ENCODE results near the gene HAPSTR1. TPM values are rescaled to one million over a fixed set of nuclear protein-coding genes. Genes with fewer than 3 reads are reported as not detected.

Gene HAPSTR1
- total and polyA plus RNA-seq, 4 donors = 14.0 to 67.5 (median 42.3) TPM

DNA sequence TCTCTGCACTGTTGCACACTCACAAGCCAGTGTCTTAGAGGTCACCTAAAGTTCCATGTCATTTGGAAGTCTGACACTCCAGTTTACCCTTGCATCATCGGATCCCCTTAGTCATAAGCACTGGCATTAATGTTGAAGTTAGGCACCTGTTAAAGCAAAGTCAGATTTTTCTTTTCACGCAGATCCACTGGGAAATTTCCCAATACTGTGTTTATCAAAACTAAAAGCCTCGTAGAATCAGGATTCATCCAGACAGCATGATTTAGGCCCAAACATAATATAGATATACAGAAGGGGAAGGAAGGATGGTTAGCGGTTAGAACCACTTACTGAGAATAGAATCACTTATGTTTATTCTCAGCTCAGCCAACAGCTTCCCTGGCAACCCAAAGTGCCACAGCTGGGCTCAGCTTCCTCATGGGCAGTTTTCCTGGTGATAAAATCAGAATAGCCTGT is 30.1 kb upstream of the HAPSTR1 start:
- no peak overlapping the region for H3K4me3 ChIP-seq (ENCODE audit: low read length in 2 of 2)
- no peaks in the 10 kb centered on the region for H3K36me3 ChIP-seq (ENCODE audit: control insufficient read depth in 1 of 2, insufficient read depth in 2 of 2, low read length in 1 of 2)
- WGBS, 2 donors = 14 to 18% methylated on average over 4 of the region's 4 CpGs
- H3K27me3 ChIP-seq (ENCODE audit: control insufficient read depth in 1 of 2, insufficient read depth in 2 of 2, low read length in 1 of 2) = no peaks in the 10 kb centered on the region
- H3K9me3 ChIP-seq (ENCODE audit: control insufficient read depth, low read length) = no peaks in the 10 kb centered on the region
- no peak for ATAC-seq (ENCODE audit: low FRiP score)
- intact Hi-C loops (cut with DNase I) = no loop called here
- peak in 1 of 2 donors; percentile 63 for DNase-seq
- H3K4me1 ChIP-seq (ENCODE audit: control insufficient read depth in 1 of 2, insufficient read depth in 2 of 2, low read length in 2 of 2) = peaks cover 2 to 6% of the 10 kb centered on the region in 2 donors
- H3K27ac ChIP-seq (ENCODE audit: low read depth in 1 of 2, low read length in 2 of 2) = peak overlapping the region in 1 of 2 donors; percentile 24

DNA sequence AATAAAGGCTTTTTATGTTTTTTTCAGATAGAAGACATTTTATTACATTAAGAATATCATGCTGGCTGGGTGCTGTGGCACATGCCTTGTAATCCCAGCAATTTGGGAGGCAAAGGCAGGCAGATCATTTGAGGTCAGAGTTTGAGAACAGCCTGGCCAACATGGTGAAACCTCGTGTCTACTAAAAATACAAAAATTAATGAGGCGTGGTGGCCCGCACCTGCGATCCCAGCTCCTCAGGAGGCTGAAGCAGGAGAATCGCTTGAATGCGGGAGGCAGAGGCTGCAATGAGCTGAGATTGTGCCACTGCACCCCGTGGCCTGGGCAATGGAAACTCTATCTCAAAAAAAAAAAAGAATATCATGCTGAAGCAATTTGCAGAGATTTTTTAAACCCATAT is 29.1 kb upstream of the HAPSTR1 start:
- no peak overlapping the region for H3K27ac ChIP-seq (ENCODE audit: low read depth in 1 of 2, low read length in 2 of 2)
- ATAC-seq (ENCODE audit: low FRiP score) = no peak
- no peak for DNase-seq
- no peaks in the 10 kb centered on the region for H3K9me3 ChIP-seq (ENCODE audit: control insufficient read depth, low read length)
- no peaks in the 10 kb centered on the region for H3K36me3 ChIP-seq (ENCODE audit: control insufficient read depth in 1 of 2, insufficient read depth in 2 of 2, low read length in 1 of 2)
- WGBS, 2 donors = 84 to 85% methylated on average over 7 of the region's 7 CpGs
- intact Hi-C loops (cut with DNase I) = no loop called here
- H3K27me3 ChIP-seq (ENCODE audit: control insufficient read depth in 1 of 2, insufficient read depth in 2 of 2, low read length in 1 of 2) = no peaks in the 10 kb centered on the region
- H3K4me3 ChIP-seq (ENCODE audit: low read length in 2 of 2) = no peak overlapping the region
- peaks cover 2 to 6% of the 10 kb centered on the region in 2 donors for H3K4me1 ChIP-seq (ENCODE audit: control insufficient read depth in 1 of 2, insufficient read depth in 2 of 2, low read length in 2 of 2)

DNA sequence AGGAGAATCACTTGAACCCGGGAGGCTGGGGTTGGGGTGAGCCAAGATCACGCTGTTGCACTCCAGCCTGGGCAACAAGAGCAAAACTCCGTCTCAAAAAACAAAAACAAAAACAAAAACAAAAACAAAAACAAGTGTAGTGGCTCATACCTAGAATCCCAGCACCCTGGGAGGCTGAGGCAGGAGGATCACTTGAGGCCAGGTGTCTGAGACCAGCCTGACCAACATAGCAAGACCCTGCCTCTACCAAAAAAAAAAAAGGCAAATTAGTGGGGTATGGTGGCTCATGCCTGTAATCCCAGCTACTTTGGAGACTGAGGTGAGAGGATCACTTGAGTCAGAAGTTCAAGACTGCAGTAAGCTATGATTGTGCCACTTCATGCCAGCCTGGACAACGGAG is 26.4 kb upstream of the HAPSTR1 start:
- no peak for ATAC-seq (ENCODE audit: low FRiP score)
- intact Hi-C loops (cut with DNase I) = no loop called here
- Histone ChIP-seq H3K36me3 (ENCODE audit: control insufficient read depth in 1 of 2, insufficient read depth in 2 of 2, low read length in 1 of 2) (no peaks in the 10 kb centered on the region), H3K27me3 (ENCODE audit: control insufficient read depth in 1 of 2, insufficient read depth in 2 of 2, low read length in 1 of 2) (no peaks in the 10 kb centered on the region), H3K27ac (ENCODE audit: low read depth in 1 of 2, low read length in 2 of 2) (no peak overlapping the region), H3K4me3 (ENCODE audit: low read length in 2 of 2) (no peak overlapping the region), H3K4me1 (ENCODE audit: control insufficient read depth in 1 of 2, insufficient read depth in 2 of 2, low read length in 2 of 2) (peaks cover 2 to 6% of the 10 kb centered on the region in 2 donors), H3K9me3 (ENCODE audit: control insufficient read depth, low read length) (no peaks in the 10 kb centered on the region)
- 86 to 96% methylated on average over 4 of the region's 4 CpGs for WGBS, 2 donors
- no peak for DNase-seq

DNA sequence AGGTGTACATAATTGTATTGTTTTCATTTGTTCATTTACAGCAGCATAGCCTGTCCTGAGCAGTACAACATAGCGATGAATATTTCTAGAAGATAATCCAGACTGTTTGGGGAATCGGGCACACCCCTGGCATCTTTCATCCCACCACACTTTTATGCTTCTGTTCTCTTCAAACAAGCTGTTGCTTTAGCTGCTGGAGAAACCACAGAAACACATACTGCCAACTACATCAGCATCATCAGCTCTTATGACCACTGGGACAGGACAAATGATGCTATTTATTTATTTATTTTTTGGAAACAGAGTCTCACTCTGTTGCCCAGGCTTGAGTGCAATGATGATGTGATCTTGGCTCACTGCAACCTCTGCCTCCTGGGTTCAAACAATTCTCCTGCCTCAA is 22.6 kb upstream of the HAPSTR1 start:
- Histone ChIP-seq H3K4me3 (ENCODE audit: low read length in 2 of 2) (no peak overlapping the region), H3K27ac (ENCODE audit: low read depth in 1 of 2, low read length in 2 of 2) (no peak overlapping the region), H3K9me3 (ENCODE audit: control insufficient read depth, low read length) (no peaks in the 10 kb centered on the region), H3K4me1 (ENCODE audit: control insufficient read depth in 1 of 2, insufficient read depth in 2 of 2, low read length in 2 of 2) (no peaks in the 10 kb centered on the region), H3K27me3 (ENCODE audit: control insufficient read depth in 1 of 2, insufficient read depth in 2 of 2, low read length in 1 of 2) (no peaks in the 10 kb centered on the region), H3K36me3 (ENCODE audit: control insufficient read depth in 1 of 2, insufficient read depth in 2 of 2, low read length in 1 of 2) (no peaks in the 10 kb centered on the region)
- ATAC-seq (ENCODE audit: low FRiP score) (no peak), DNase-seq (no peak)
- WGBS, 2 donors = 93 to 100% methylated on average over 2 of the region's 2 CpGs
- intact Hi-C loops (cut with DNase I) = no loop called here

DNA sequence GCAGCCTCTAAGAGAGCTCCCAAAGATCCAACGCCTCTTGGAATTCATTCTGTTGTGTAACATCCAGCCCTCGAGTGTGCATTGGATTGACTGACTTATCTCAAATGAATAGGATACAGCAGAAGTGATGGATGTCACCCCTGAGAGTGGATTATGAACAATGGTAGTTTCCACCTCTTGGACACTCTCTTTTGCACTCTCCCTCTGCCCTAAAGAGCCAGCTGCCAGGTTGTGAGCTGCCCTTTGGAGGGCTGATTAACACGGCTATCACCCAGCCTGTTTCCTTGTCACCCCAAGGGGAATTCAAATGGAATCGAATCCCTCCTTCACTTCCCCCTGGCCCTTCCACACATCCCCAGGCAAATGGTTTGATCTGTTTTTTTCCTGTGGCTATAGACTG is 21.2 kb upstream of the HAPSTR1 start:
- ATAC-seq (ENCODE audit: low FRiP score) = no peak
- peak in 1 of 2 donors; percentile 6 for DNase-seq
- Histone ChIP-seq H3K4me3 (ENCODE audit: low read length in 2 of 2) (no peak overlapping the region), H3K36me3 (ENCODE audit: control insufficient read depth in 1 of 2, insufficient read depth in 2 of 2, low read length in 1 of 2) (no peaks in the 10 kb centered on the region), H3K27me3 (ENCODE audit: control insufficient read depth in 1 of 2, insufficient read depth in 2 of 2, low read length in 1 of 2) (no peaks in the 10 kb centered on the region), H3K4me1 (ENCODE audit: control insufficient read depth in 1 of 2, insufficient read depth in 2 of 2, low read length in 2 of 2) (no peaks in the 10 kb centered on the region), H3K9me3 (ENCODE audit: control insufficient read depth, low read length) (no peaks in the 10 kb centered on the region), H3K27ac (ENCODE audit: low read depth in 1 of 2, low read length in 2 of 2) (no peak overlapping the region)
- intact Hi-C loops (cut with DNase I) = no loop called here
- 55 to 60% methylated on average over 4 of the region's 4 CpGs for WGBS, 2 donors

DNA sequence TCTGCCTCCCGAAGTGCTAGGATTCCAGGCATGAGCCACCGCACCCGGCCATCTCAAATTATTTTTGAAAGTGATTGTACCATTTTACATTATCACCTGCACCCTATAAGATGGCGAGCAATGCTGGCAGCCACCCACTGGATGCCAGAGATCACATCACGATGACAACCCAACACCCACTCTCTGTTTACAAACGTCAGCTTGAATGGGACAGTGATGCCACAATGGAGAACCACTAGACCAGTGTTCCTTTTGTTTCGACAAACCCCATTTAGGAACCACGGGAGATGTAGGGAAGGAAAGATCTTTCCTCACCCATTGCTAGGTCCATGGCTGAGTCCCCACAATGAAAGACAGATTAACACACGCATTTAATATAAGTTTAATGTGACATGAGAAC is 20.1 kb upstream of the HAPSTR1 start:
- no peak for ATAC-seq (ENCODE audit: low FRiP score)
- no peaks in the 10 kb centered on the region for H3K36me3 ChIP-seq (ENCODE audit: control insufficient read depth in 1 of 2, insufficient read depth in 2 of 2, low read length in 1 of 2)
- intact Hi-C loops (cut with DNase I) = no loop called here
- no peaks in the 10 kb centered on the region for H3K27me3 ChIP-seq (ENCODE audit: control insufficient read depth in 1 of 2, insufficient read depth in 2 of 2, low read length in 1 of 2)
- H3K9me3 ChIP-seq (ENCODE audit: control insufficient read depth, low read length) = no peaks in the 10 kb centered on the region
- no peak overlapping the region for H3K4me3 ChIP-seq (ENCODE audit: low read length in 2 of 2)
- DNase-seq = no peak
- no peak overlapping the region for H3K27ac ChIP-seq (ENCODE audit: low read depth in 1 of 2, low read length in 2 of 2)
- 86% methylated on average over 9 of the region's 9 CpGs for WGBS, 2 donors
- H3K4me1 ChIP-seq (ENCODE audit: control insufficient read depth in 1 of 2, insufficient read depth in 2 of 2, low read length in 2 of 2) = no peaks in the 10 kb centered on the region

DNA sequence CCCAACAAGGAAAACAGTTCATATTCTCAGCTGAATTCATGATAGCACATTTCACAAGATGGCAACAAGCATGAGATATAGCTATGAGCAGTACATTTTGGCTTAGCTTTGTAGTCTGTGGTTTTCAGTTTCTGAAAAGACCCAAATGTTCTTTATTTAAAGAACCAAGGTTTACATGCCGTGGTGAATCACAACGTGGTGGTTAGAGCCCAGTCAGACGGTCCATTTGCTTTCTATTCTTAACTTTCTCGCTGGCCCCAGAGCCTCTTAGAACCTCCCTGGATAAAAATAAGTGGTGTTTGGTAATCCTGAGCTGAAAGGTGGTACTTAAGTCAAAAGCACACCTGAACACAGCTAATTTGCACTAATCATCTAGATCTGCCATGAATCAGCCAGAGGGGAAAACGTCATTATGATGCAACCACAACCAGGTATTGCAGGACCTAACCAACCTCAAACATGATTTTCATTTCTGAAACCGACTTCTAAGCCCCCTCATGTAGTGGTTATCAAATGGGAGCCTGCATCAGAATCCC is 18.6 kb upstream of the HAPSTR1 start:
- DNase-seq (no peak), ATAC-seq (ENCODE audit: low FRiP score) (no peak)
- no peaks in the 10 kb centered on the region for H3K4me1 ChIP-seq (ENCODE audit: control insufficient read depth in 1 of 2, insufficient read depth in 2 of 2, low read length in 2 of 2)
- H3K27ac ChIP-seq (ENCODE audit: low read depth in 1 of 2, low read length in 2 of 2) = no peak overlapping the region
- H3K4me3 ChIP-seq (ENCODE audit: low read length in 2 of 2) = no peak overlapping the region
- H3K9me3 ChIP-seq (ENCODE audit: control insufficient read depth, low read length) = no peaks in the 10 kb centered on the region
- intact Hi-C loops (cut with DNase I) = no loop called here
- H3K27me3 ChIP-seq (ENCODE audit: control insufficient read depth in 1 of 2, insufficient read depth in 2 of 2, low read length in 1 of 2) = no peaks in the 10 kb centered on the region
- 49 to 53% methylated on average over 6 of the region's 6 CpGs for WGBS, 2 donors
- no peaks in the 10 kb centered on the region for H3K36me3 ChIP-seq (ENCODE audit: control insufficient read depth in 1 of 2, insufficient read depth in 2 of 2, low read length in 1 of 2)

DNA sequence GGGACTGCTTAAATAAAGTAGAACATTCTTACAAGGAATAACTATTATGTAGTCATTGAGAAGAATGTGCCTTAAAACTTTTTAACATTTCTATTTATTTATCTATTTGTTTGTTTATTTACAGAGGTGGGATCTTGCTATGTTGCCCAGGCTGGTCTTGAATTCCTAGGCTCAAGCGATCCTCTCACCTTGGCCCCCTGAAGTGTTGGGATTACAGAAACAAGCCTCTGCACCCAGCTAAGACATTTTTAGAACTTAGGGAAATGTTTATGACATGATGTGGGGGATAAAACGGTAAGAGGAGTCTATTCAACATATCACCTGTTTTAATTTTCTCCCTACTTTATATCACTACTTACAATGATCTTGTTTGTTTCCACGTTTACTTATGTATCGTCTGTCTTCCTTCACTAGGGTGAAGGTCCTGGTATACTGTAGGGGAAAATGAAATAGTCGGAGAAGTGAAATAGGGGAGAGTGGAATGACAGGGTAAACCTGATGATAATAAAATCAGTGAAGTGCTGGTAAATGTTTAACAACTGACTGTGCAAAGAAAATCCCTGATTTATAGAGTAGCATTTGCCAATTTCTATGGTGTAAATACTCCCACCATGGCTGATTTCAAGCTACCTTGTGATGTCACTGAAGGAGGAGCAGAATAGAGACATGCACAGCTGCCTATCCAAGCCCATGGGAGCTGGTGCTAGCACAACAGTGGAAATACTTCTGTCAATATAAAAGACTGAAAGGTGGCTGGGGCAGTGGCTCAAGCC is 16.0 kb upstream of the HAPSTR1 start:
- DNase-seq (no peak), ATAC-seq (ENCODE audit: low FRiP score) (no peak)
- no peaks in the 10 kb centered on the region for H3K9me3 ChIP-seq (ENCODE audit: control insufficient read depth, low read length)
- no peaks in the 10 kb centered on the region for H3K4me1 ChIP-seq (ENCODE audit: control insufficient read depth in 1 of 2, insufficient read depth in 2 of 2, low read length in 2 of 2)
- intact Hi-C loops (cut with DNase I) = no loop called here
- no peak overlapping the region for H3K27ac ChIP-seq (ENCODE audit: low read depth in 1 of 2, low read length in 2 of 2)
- WGBS, 2 donors = 84% methylated on average over 5 of the region's 5 CpGs
- no peaks in the 10 kb centered on the region for H3K27me3 ChIP-seq (ENCODE audit: control insufficient read depth in 1 of 2, insufficient read depth in 2 of 2, low read length in 1 of 2)
- no peaks in the 10 kb centered on the region for H3K36me3 ChIP-seq (ENCODE audit: control insufficient read depth in 1 of 2, insufficient read depth in 2 of 2, low read length in 1 of 2)
- no peak overlapping the region for H3K4me3 ChIP-seq (ENCODE audit: low read length in 2 of 2)
